Putamen (tissue), 1 donor: ENCODE results near the gene CFAP119.
"Not testable (repeated sequence)": the region's sequence is repeated elsewhere in the genome, so short reads cannot be mapped to it uniquely, and the experiment has no call there.

Experiments used
- DNase-seq: peaks from one replicate; pipeline ENCODE4 v3.0.0-alpha.2; 2016; ENCODE audit warnings: low spot score

The CFAP119 gene

DNA sequence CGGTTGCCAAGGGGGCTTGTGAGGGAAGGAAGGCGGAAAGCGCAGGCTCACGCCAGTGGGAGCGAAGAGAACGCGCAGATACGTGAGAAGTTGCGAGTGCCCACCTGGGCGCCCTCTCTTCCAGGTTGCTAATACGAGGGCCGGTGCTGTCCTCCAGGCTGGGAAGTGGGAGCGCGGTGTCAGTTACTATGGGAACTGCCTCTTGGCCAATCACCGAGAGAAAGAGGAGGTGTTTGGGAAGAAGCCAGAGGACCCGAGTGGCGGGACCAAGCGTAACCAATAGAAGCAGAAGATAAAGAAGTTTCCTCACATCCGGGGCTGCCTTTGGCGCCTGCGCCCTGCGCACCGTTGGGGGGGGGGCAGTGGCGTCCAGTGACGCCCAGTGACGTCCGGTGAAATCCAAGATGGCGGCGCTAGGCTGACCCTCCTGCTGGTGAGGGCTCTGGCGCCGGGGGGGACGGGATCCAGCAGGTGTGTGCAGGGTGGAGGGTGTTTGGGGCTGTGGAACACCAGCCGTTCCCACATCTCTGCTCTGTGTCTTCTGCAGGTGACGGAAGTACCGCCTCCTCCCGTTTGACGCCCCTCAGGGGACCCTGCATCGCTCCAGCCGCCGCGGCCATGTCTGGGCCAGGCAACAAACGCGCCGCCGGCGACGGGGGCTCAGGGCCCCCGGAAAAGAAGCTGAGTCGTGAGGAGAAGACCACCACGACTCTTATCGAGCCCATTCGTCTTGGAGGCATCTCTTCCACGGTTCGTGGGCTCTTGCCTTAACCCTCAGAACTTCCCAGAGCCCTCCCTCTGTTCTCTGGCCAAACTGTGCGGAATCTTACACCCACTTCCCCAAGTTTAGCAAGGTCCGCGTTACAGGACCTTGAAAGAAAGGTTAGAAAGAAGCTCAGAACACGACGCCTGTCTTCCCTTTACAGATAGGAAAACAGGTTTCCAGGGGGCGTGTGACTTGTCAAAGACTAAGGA, at the start of gene CFAP119, which contains the start of gene RNF40:
TSS of gene CFAP119 (minus strand) at position 135 of the 975 bp plus-strand sequence. CDS start 314 bp downstream, outside the sequence.
TSS of gene RNF40 (plus strand) at position 395 of the 975 bp plus-strand sequence. CDS start at position 619, 224 bp downstream.
- peak; percentile 97 for DNase-seq

DNA sequence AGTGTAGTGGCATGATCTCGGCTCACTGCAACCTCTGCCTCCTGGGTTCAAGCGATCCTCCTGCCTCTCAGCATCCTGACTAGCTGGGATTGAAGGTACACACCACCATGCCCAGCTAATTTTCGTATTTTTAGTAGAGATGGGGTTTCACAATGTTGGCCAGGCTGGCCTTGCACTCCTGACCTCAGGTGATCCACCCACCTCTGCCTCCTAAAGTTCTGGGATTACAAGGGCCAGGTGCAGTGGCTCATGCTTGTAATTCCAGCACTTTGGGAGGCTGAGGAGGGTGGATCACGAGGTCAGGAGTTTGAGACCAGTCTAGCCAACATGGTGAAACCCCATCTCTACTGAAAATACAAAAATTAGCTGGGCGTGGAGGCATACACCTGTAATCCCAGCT, 47.8 kb upstream of the CFAP119 start:
- DNase-seq = not testable (repeated sequence)

DNA sequence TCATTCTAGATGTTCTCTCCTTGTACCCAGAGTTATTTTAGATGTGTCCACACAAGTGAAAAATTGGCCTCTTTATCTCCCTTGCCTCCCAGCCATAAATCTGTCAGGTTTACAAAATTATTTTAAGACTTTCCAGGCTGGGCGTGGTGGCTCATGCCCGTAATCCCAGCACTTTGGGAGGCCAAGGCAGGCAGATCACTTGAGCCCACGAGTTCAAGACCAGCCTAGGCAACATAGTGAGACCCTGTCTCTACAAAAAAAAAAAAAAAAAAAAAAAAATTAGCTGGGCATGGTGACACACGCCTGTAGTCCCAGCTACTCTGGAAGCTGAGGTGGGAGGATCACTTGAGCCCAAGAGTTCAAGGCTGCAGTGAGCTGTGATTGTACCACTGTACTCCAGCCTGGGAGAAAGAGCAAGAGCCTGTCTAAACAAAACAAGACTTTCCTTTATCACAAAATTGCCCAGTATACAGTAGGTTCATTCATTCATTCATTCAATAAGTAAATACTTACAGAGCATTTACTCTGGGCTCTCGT, 47.1 kb upstream of the CFAP119 start:
- not testable (repeated sequence) for DNase-seq

DNA sequence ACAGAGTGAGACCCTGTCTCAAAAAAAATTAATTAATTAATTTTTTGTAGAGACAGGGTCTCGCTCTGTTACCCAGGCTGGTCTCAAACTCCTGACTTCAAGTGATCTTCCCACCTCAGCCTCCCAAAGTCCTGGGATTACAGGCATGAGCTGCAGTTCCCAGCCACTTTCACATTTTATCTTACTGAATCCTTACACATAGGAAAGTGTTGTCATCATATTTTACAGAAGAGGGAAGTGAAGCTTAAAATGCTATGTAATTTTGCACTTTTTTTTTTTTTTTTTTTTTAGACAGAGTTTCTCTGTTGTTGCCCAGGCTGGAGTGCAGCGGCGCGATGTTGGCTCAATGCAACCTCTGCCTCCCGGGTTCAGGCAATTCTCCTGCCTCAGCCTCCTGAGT, 46.3 kb upstream of the CFAP119 start:
- DNase-seq = no peak

DNA sequence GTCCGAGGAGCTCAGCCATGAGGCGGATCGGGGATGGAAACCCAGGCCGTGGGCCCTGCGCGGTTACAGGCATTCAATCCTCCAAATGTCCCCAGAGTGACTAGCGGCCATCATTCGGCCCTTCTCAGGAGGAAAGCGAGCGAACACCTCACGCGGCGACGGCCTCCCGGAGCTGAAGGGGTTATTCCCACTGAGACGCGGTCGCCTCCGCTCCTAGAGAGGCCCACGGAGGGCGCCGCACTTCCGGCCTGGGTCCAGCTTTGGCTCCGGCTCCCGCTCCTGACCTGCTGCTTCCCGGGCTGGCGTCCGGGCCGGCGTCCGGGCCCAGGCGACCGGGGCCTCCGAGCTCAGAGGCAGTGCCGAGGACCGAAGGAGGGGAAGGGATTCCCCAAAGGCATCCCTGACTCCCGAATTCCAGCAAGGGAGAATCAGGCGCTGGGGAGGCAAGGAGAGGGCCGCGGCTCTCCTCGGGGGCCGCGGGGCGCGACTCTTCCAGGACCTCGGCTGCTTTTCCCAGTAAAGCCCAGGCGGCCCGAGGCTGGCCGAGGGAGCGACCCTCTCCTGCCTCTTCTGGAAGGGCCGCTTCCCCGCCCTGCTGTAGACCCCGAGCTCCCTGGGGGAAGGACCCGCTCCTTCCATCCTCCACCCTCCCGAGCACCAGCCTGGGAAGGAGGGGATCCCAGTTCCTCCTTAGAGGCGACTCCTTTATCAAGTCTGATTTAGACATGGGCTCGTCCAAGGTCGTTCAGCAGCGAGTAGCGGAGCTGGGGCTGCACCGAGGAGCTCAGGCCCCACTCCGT, 43.7 kb upstream of the CFAP119 start:
- peak; percentile 86 for DNase-seq

DNA sequence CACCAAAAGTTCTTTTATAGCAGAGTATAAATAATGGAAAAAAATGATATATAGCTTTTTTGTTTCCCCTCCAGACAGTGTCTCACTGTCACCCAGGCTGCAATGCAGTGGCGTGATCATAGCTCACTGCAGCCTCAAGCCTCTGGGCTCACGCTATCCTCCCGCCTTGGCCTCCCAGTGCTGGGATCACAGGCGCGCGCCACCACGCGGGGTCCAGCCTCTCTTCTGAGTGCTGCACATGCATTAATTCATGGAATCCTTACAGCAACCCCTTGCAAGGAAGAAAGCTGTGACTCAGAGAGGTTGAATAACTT, 43.2 kb upstream of the CFAP119 start:
- no peak for DNase-seq

DNA sequence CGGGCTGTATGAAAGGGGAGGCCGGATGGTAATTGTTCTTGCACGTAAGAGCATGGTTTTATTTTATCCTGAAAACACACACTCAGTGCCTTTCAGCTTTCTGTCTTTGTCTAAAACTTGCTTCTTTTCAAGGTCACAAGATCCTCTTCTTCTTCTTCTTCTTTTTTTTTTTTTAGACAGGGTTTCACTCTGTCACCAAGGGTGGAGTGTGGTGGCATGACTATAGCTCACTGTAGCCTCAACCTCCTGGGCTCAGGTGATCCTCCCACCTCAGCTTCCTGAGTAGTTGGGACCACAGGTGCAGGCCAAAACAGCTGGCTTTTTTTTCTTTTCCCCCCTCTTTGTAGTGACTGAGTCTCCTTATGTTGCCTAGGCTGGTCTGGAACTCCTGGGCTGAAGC, 41.1 kb upstream of the CFAP119 start:
- DNase-seq = no peak

DNA sequence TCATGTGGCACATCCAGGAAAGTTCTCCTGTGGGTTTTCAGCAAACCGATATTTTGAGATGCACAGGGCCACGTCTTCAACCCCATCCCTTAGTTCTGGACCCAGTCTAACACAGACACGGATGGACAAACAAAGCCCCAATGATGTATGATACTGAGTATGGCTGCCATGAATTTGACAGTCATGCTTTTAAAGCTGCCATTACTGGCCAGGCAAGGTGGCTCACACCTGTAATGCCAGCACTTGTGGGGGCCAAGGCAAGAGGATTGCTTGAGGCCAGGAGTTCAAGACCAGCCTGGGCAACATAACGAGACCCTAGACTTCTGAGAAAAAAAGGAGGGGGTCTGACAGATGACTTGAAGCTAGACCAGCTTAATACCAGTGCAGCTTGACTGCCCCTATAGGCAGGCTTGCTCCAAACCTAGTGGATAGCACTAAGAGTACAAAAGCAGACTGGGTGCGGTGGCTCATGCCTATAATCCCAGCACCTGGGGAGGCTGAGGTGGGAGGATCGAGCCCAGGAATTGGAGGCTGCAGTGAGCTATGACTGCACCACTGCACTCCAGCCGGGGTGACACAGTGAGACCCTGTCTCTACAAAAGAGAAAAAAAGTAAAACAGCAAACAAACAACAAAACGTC, 35.9 kb upstream of the CFAP119 start:
- no peak for DNase-seq

DNA sequence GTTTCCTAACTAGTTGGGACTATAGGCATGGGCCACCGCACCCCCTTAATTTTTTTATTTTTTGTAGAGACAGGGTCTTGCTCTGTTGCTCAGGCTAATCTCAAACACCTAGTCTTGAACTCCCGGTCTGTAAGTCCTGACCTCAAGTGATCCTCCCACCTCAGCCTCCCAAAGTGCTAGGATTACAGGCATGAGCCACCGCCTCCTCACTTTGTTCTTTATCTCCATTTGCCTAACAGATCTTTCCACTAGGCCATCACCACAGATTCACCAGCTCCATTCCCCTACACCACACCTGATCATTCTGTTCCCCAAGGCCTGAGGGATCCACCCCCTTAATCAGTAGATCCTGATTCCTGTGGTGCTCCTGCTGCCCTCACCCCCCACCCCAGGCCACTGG, 32.8 kb upstream of the CFAP119 start:
- no peak for DNase-seq

DNA sequence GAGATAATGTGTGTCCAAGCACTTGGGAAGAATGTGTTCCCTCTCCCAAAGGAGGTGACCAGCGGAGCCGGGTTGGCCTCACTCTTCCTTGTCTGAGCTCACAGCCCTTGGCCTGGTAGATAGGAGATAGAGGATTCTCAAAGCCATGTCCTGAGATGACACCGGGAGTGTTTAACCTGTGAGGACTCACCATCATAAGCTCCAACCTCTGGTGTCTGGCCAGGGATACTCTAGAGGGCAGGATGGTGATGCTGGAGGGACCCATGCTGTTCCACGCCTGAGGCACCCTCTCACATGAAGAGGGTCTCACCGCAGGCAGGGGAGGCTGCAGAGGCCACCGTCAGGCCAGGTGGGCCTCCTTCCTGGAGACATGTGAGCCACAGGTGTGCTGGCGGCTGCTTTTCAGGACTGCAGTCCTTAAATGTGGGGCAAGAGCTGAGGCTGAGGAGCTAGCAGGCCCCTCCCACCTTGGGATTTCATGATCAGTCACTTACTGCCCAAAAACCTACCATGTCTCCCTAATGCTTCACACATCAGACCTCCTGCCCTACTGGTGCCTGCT, 31.7 kb upstream of the CFAP119 start:
- no peak for DNase-seq

DNA sequence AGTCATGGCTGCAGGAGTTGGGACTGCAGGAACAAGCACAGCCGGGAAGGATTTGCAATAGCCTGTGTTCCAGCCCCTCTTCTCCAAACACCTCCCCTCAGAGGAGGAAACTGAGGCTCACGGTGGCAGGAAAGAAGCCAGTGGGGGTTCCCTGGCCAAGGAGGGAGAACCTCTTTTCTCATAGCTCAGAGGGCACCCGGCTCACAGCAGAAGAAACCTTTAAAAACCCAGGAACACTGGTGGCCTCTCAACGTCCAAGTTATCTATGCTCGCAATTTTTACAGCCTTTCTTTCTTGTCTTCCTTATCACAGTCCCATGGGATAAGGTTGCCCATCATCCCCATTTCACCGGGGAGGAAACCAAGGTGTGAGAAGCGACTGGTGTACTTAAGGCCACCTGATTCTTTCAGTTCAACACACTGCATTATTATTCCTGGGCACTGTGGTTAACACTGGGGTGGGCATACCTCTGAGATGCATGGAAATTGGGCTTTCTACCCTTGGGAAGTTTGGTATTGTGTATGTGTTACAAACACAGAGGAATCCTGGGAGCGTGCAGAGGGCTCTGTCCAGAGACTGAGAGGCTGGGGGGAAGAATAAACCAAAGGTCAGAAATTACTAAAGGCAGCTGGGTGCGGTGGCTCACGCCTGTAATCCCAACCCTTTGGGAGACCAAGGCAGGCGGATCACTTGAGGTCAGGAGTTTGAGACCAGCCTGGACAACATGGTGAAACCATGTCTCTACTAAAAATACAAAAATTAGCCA, 25.9 kb upstream of the CFAP119 start:
- DNase-seq = no peak

DNA sequence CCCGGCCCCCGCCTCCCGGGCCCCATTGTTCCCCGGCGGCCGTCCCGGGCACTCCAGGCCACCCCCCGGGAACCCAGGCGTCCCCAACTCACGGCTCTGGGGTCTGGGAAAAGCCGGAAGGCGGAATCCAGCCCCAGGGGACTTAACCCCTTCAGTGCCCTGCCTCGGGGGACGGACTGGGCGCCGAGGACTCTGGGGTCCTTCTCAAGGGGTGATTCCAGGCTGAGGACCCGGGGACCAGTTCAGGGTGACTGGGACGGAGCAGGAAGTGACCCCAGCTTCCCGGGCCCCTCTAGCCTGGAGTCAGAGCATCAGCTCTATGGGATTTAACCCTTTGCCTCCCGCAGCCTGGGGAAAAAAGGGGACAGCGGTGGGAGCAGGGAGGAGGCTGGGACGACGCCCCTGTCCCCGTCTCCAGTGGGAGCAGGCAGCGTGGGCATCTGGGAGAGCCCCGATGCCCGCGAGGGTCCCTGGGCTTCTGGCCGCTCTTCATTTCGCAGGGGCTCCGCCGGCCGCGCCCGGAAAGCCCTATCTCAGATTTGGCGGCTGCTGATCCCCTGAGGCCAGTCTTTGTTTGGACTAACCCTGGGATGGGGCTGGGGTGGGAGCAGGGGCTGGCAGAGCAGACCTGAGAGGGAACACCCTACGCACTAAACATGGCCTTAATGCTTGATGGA, 25.2 kb upstream of the CFAP119 start, which contains the start of gene ZNF629:
TSS of gene ZNF629 (minus strand) at position 270 of the 677 bp plus-strand sequence. CDS start 2,723 bp downstream, outside the sequence.
- DNase-seq = peak; percentile 83

DNA sequence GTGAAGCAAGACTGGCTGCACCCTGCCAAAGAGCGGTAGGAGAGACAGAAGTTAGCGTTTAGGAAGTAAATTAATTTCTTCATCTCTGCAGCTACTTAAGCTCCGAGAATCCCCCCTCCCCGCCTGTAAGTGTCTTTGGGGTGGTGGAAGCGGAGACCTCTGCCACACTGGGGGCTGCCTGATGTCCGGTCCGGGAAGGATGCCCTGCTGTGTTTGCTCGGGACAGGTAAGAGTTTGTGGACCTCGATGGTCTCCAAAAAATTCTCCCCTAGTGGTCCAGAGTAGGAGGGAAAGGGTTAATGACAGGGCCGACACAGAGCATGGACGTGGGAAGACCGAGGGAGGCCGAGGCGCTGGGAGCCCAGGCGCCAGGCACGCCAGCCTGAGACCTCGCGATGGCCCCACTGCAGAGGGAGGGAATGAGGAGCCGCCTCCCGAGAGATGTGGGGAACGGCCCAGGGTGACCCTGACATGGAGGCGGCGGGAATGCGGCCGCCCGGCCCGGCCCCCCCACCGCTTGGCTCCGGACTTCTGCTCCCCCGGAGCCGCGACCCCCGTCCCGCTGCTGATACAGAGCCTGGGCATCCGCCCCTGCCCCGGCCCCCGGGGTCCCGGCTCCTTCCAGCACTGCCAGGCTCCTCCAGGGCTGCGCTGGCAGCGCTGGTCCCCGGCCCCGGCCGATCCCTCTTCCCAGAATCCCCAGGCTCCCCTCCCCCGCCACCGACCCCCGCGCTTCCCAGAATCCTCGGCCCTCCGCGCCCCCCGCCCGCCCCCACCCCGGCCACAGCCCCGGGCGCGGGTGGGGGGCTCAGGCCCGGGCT, 24.5 kb upstream of the CFAP119 start:
- no peak for DNase-seq

DNA sequence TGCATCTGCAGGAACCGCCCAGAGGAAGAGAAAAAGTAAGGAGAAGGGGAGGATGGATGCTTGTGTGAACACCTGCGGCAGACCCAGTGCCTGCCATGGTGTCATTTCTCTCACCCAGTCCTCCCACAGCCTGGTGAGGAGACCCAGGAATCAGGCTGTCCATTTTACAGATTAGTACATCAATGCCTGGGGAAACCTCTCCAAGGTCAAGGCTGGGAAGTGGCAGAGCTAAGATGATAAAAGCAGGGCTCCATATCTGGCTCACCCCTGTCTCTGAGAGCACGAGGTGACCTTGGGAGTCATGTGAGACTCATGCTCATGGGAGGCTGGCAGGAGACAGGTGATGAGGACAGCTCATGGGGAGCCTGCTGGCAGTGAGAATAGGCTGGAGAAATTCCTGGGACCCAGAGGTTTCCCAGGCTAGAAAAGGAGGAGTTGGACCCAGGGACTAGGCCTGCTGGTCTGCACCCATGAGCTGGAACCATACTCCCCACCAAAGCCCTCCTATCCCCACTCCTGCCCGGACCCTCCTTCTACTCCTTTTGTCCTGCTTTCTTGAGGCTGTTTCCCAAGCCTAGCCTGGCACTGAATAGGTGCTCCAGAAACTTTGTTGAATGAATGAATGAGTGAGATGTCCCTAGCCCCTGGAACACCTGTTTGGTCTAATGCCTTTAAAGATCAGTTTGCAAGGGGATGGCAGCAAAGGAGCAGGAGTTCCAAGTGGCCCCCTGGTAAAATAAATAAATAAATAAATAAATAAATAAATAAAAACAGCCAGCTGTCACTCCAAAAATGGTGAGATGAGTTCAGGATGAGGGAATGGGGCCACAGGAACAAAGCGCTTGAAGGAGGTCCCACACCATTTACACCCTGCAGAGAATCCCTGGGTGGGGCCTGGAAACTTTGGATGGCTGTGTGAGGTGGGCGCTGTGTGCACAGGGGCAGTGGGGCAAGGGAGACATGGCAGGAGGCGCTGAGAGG, 23.6 kb upstream of the CFAP119 start:
- no peak for DNase-seq

DNA sequence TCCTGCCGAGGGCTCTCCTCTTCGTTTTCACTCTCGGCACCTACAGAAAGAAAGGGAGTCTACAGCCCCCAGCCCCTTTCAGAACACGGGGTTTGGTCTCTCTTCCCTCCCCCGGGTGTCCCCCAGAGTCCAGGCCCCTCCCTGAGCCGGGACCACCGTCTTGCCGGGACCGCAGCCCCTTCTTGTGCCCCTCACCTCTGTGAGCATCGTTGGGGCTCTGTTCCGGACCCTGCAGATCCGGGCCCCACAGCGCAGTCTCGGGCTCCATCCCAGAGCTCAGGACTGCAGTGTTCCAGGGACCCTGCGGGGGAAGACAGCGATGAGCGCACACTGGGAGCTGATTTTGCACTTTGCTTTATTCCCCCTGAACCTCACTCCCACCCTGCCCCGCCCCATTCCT, 22.4 kb upstream of the CFAP119 start:
- no peak for DNase-seq

DNA sequence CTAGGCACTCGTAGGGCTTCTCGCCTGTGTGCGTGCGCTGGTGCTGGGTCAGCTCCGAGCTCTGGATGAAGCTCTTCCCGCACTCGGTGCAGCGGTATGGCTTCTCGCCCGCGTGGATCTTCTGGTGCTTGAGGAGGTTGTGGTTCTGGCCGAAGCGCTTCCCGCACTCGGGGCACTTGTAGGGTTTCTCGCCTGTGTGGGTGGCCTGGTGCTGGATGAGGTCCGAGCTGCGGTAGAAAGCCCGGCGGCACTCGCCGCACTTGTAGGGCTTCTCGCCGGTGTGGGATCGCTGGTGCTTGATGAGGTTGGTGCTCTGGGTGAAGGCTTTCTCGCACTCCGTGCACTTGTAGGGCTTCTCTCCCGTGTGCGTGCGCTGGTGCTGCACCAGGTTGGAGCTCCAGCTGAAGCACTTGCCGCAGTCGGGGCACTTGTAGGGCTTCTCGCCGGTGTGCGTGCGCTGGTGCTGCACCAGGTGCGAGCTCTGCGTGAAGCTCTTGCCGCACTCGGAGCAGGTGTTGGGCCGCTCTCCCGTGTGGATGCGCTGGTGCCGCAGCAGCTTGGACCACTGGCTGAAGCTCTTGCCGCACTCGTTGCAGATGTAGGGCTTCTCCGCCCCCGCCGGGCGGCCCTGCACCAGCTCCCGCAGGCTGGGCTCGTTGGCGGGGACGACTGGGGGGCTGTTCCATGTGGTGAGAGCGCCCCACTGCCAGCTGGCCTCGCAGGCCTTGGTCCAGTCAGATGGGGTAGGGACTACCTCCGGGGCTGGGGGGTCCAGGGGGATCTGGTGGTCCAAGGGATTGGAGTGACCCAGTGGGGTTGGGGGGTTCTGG, 21.6 kb upstream of the CFAP119 start:
- no peak for DNase-seq
